ENCODE results near the gene CREB3L1. TPM values are rescaled to one million over a fixed set of nuclear protein-coding genes. Genes with fewer than 3 reads are reported as not detected.
"Not testable (repeated sequence)": the region's sequence is repeated elsewhere in the genome, so short reads cannot be mapped to it uniquely, and the experiment has no call there.

CREB3L1 gene
- total and polyA plus RNA-seq, 4 donors: 6.9 to 18.4 (median 9.5) TPM

- intact Hi-C loops (cut with DNase I): no loop called here
- ATAC-seq (ENCODE audit: low FRiP score): no peak
These were observed 24.0 kb upstream of the CREB3L1 start for GRCh38 chr11:46253258-46254132.

GRCh38 chr11:46254133-46254491, 23.4 kb upstream of the CREB3L1 start:
- no peak for ATAC-seq (ENCODE audit: low FRiP score)

More at GRCh38 chr11:46253258-46254132, 24.0 kb upstream of the CREB3L1 start:
- H3K36me3 ChIP-seq (ENCODE audit: control insufficient read depth in 1 of 2, insufficient read depth in 2 of 2, low read length in 1 of 2): no peaks in the 10 kb centered on the region
- no peak overlapping the region for H3K4me3 ChIP-seq (ENCODE audit: low read length in 2 of 2)
- H3K27me3 ChIP-seq (ENCODE audit: control insufficient read depth in 1 of 2, insufficient read depth in 2 of 2, low read length in 1 of 2): no peaks in the 10 kb centered on the region
- H3K27ac ChIP-seq (ENCODE audit: low read depth in 1 of 2, low read length in 2 of 2): no peak overlapping the region
- WGBS, 2 donors: 90 to 92% methylated on average over 13 of the region's 13 CpGs
- no peaks in the 10 kb centered on the region for H3K9me3 ChIP-seq (ENCODE audit: control insufficient read depth, low read length)
- H3K4me1 ChIP-seq (ENCODE audit: control insufficient read depth in 1 of 2, insufficient read depth in 2 of 2, low read length in 2 of 2): no peaks in the 10 kb centered on the region
- DNase-seq: no peak

DNA sequence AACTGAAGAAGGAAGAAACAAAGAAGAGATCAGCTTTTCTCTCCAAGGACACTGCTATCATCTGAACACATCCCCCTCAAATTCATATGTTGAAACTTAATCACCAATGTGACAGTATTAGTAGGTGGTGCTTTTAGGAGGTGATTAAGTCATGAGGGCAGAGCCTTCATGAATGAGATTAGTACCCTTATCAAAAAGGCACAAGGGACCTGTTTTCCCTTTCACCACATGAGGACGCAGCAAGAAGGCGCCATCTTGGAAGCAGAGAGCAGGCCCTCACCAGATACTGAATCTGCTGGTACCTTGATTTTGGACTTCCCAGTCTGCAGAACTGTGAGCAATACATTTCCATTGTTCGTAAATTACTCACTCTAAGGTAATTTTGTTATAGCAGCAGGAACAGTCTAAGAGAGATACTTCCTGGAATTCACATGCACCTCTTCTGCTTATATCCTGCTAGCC, 20.9 kb upstream of the CREB3L1 start:
- no peak for DNase-seq
- Histone ChIP-seq H3K27me3 (ENCODE audit: control insufficient read depth in 1 of 2, insufficient read depth in 2 of 2, low read length in 1 of 2) (no peaks in the 10 kb centered on the region), H3K9me3 (ENCODE audit: control insufficient read depth, low read length) (no peaks in the 10 kb centered on the region), H3K27ac (ENCODE audit: low read depth in 1 of 2, low read length in 2 of 2) (no peak overlapping the region), H3K36me3 (ENCODE audit: control insufficient read depth in 1 of 2, insufficient read depth in 2 of 2, low read length in 1 of 2) (no peaks in the 10 kb centered on the region), H3K4me1 (ENCODE audit: control insufficient read depth in 1 of 2, insufficient read depth in 2 of 2, low read length in 2 of 2) (no peaks in the 10 kb centered on the region), H3K4me3 (ENCODE audit: low read length in 2 of 2) (no peak overlapping the region)
- no peak for ATAC-seq (ENCODE audit: low FRiP score)
- intact Hi-C loops (cut with DNase I): no loop called here
- 97 to 99% methylated on average over 3 of the region's 3 CpGs for WGBS, 2 donors

More at GRCh38 chr11:46254133-46254491, 23.4 kb upstream of the CREB3L1 start:
- DNase-seq: no peak
- intact Hi-C loops (cut with DNase I): no loop called here
- Histone ChIP-seq H3K9me3 (ENCODE audit: control insufficient read depth, low read length) (no peaks in the 10 kb centered on the region), H3K36me3 (ENCODE audit: control insufficient read depth in 1 of 2, insufficient read depth in 2 of 2, low read length in 1 of 2) (no peaks in the 10 kb centered on the region), H3K27ac (ENCODE audit: low read depth in 1 of 2, low read length in 2 of 2) (no peak overlapping the region), H3K4me3 (ENCODE audit: low read length in 2 of 2) (no peak overlapping the region), H3K4me1 (ENCODE audit: control insufficient read depth in 1 of 2, insufficient read depth in 2 of 2, low read length in 2 of 2) (no peaks in the 10 kb centered on the region), H3K27me3 (ENCODE audit: control insufficient read depth in 1 of 2, insufficient read depth in 2 of 2, low read length in 1 of 2) (no peaks in the 10 kb centered on the region)
- 88 to 92% methylated on average over 9 of the region's 9 CpGs for WGBS, 2 donors

DNA sequence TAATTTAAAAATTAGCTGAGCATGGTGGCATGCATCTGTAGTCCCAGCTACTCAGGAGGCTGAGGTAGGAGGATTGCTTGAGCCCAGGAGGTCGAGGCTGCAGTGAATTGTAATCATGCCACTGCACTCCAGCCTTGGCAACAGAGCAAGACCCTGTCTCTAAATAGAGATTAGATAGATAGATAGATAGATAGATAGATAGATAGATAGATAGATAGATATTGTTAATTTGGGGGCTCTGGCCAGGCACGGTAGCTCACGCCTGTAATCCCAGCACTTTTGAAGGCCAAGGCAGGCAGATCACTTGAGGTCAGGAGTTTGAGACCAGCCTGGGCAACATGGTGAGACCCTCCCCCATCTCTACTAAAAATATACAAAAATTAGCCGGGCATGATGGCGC, 18.1 kb upstream of the CREB3L1 start:
- DNase-seq; intact Hi-C loops (cut with DNase I); ATAC-seq (ENCODE audit: low FRiP score); H3K4me3 ChIP-seq (ENCODE audit: low read length in 2 of 2); H3K9me3 ChIP-seq (ENCODE audit: control insufficient read depth, low read length); H3K4me1 ChIP-seq (ENCODE audit: control insufficient read depth in 1 of 2, insufficient read depth in 2 of 2, low read length in 2 of 2); H3K36me3 ChIP-seq (ENCODE audit: control insufficient read depth in 1 of 2, insufficient read depth in 2 of 2, low read length in 1 of 2); H3K27ac ChIP-seq (ENCODE audit: low read depth in 1 of 2, low read length in 2 of 2); H3K27me3 ChIP-seq (ENCODE audit: control insufficient read depth in 1 of 2, insufficient read depth in 2 of 2, low read length in 1 of 2): not testable (repeated sequence)
- 79 to 94% methylated on average over 5 of the region's 5 CpGs for WGBS, 2 donors

DNA sequence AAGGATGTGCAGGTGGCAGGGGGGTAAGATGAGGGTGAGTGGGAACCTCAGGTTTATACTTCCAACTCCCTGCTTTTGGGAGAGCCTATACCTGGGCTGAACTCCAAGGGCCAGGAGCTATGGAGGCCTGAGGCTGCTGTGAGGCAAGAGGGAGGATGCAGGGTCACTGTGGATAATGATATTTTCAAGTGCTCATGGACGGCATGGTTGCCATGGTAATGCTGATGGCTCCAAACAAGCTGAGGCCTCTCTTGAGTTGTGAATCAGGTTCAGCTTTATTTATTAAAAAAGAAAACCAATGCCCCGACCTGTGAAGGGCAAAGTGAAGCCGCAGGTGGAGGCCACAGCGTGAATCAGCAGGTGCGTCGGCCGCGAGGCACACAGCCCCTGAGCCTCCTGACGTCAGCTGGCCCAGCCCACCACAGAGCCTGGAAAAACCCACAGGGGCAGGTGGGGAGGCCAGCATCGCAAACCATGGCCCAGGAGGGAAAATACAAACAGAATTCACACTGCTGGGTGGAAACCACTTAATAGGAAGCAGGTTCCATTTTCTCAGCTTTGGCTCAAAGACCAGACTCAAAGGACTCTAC, 17.4 kb upstream of the CREB3L1 start:
- H3K27ac ChIP-seq (ENCODE audit: low read depth in 1 of 2, low read length in 2 of 2): no peak overlapping the region
- no peak for ATAC-seq (ENCODE audit: low FRiP score)
- no peaks in the 10 kb centered on the region for H3K36me3 ChIP-seq (ENCODE audit: control insufficient read depth in 1 of 2, insufficient read depth in 2 of 2, low read length in 1 of 2)
- WGBS, 2 donors: 89 to 92% methylated on average over 10 of the region's 10 CpGs
- no peaks in the 10 kb centered on the region for H3K9me3 ChIP-seq (ENCODE audit: control insufficient read depth, low read length)
- H3K4me3 ChIP-seq (ENCODE audit: low read length in 2 of 2): no peak overlapping the region
- no peak for DNase-seq
- no peaks in the 10 kb centered on the region for H3K4me1 ChIP-seq (ENCODE audit: control insufficient read depth in 1 of 2, insufficient read depth in 2 of 2, low read length in 2 of 2)
- H3K27me3 ChIP-seq (ENCODE audit: control insufficient read depth in 1 of 2, insufficient read depth in 2 of 2, low read length in 1 of 2): no peaks in the 10 kb centered on the region
- intact Hi-C loops (cut with DNase I): no loop called here

- 94 to 95% methylated on average over 3 of the region's 3 CpGs for WGBS, 2 donors
- ATAC-seq (ENCODE audit: low FRiP score): no peak
- DNase-seq: no peak
- Histone ChIP-seq H3K4me3 (ENCODE audit: low read length in 2 of 2) (no peak overlapping the region), H3K27ac (ENCODE audit: low read depth in 1 of 2, low read length in 2 of 2) (no peak overlapping the region), H3K36me3 (ENCODE audit: control insufficient read depth in 1 of 2, insufficient read depth in 2 of 2, low read length in 1 of 2) (no peaks in the 10 kb centered on the region), H3K4me1 (ENCODE audit: control insufficient read depth in 1 of 2, insufficient read depth in 2 of 2, low read length in 2 of 2) (no peaks in the 10 kb centered on the region), H3K27me3 (ENCODE audit: control insufficient read depth in 1 of 2, insufficient read depth in 2 of 2, low read length in 1 of 2) (no peaks in the 10 kb centered on the region), H3K9me3 (ENCODE audit: control insufficient read depth, low read length) (no peaks in the 10 kb centered on the region)
- intact Hi-C loops (cut with DNase I): no loop called here
These were observed 14.3 kb upstream of the CREB3L1 start for GRCh38 chr11:46263120-46263519.

GRCh38 chr11:46264030-46264429, 13.4 kb upstream of the CREB3L1 start:
- Histone ChIP-seq H3K27ac (ENCODE audit: low read depth in 1 of 2, low read length in 2 of 2) (no peak overlapping the region), H3K4me1 (ENCODE audit: control insufficient read depth in 1 of 2, insufficient read depth in 2 of 2, low read length in 2 of 2) (no peaks in the 10 kb centered on the region), H3K27me3 (ENCODE audit: control insufficient read depth in 1 of 2, insufficient read depth in 2 of 2, low read length in 1 of 2) (no peaks in the 10 kb centered on the region), H3K9me3 (ENCODE audit: control insufficient read depth, low read length) (no peaks in the 10 kb centered on the region), H3K4me3 (ENCODE audit: low read length in 2 of 2) (no peak overlapping the region), H3K36me3 (ENCODE audit: control insufficient read depth in 1 of 2, insufficient read depth in 2 of 2, low read length in 1 of 2) (no peaks in the 10 kb centered on the region)
- ATAC-seq (ENCODE audit: low FRiP score) (no peak), DNase-seq (no peak)
- 95 to 97% methylated on average over 4 of the region's 4 CpGs for WGBS, 2 donors
- intact Hi-C loops (cut with DNase I): no loop called here

DNA sequence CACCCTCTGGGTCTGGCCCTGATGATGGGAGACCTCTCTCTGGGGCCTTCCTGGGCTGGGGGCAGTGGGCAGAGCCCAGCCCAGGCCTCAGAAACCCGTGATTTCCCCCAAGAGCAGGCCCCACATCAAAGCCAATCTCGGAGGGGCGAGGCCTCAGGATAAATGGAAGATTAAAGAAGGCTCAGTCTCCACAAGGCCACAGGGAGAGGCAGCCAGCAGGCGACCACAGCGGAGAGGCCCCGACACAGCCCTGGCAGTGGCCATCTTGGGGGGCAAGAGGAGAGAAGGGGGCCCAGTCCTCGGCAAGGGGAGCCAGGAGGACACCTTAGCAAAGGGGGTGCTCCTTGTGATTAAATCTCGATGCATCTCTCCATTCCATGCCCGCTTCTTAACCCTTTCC, 12.5 kb upstream of the CREB3L1 start:
- ATAC-seq (ENCODE audit: low FRiP score): no peak
- H3K4me3 ChIP-seq (ENCODE audit: low read length in 2 of 2): no peak overlapping the region
- no peaks in the 10 kb centered on the region for H3K4me1 ChIP-seq (ENCODE audit: control insufficient read depth in 1 of 2, insufficient read depth in 2 of 2, low read length in 2 of 2)
- peak in 1 of 2 donors; percentile 32 for DNase-seq
- H3K36me3 ChIP-seq (ENCODE audit: control insufficient read depth in 1 of 2, insufficient read depth in 2 of 2, low read length in 1 of 2): no peaks in the 10 kb centered on the region
- no peaks in the 10 kb centered on the region for H3K27me3 ChIP-seq (ENCODE audit: control insufficient read depth in 1 of 2, insufficient read depth in 2 of 2, low read length in 1 of 2)
- WGBS, 2 donors: 74 to 77% methylated on average over 9 of the region's 9 CpGs
- H3K9me3 ChIP-seq (ENCODE audit: control insufficient read depth, low read length): no peaks in the 10 kb centered on the region
- no peak overlapping the region for H3K27ac ChIP-seq (ENCODE audit: low read depth in 1 of 2, low read length in 2 of 2)
- intact Hi-C loops (cut with DNase I): no loop called here

GRCh38 chr11:46265764-46266163, 11.7 kb upstream of the CREB3L1 start:
- intact Hi-C loops (cut with DNase I): no loop called here
- H3K27me3 ChIP-seq (ENCODE audit: control insufficient read depth in 1 of 2, insufficient read depth in 2 of 2, low read length in 1 of 2): no peaks in the 10 kb centered on the region
- no peak overlapping the region for H3K27ac ChIP-seq (ENCODE audit: low read depth in 1 of 2, low read length in 2 of 2)
- H3K4me1 ChIP-seq (ENCODE audit: control insufficient read depth in 1 of 2, insufficient read depth in 2 of 2, low read length in 2 of 2): no peaks in the 10 kb centered on the region
- 86 to 92% methylated on average over 7 of the region's 7 CpGs for WGBS, 2 donors
- DNase-seq (peak in 1 of 2 donors; percentile 27), ATAC-seq (ENCODE audit: low FRiP score) (no peak)
- no peaks in the 10 kb centered on the region for H3K36me3 ChIP-seq (ENCODE audit: control insufficient read depth in 1 of 2, insufficient read depth in 2 of 2, low read length in 1 of 2)
- no peak overlapping the region for H3K4me3 ChIP-seq (ENCODE audit: low read length in 2 of 2)
- no peaks in the 10 kb centered on the region for H3K9me3 ChIP-seq (ENCODE audit: control insufficient read depth, low read length)

Data from aorta (tissue), 5 donors.